K562 (cell line): ENCODE measurements around the gene PLD1. TPM values are rescaled to one million over a fixed set of nuclear protein-coding genes. Genes with fewer than 3 reads are reported as not detected.

Experiments used
- GABPA ChIP-seq: fragments of 200-800 bp; sonication (Bioruptor generic); conservative IDR thresholded peaks from 2 replicates; pipeline ENCODE4 v1.6.1; 2016; ENCODE audit warnings: low read depth, missing genetic modification characterization, missing compliant biosample characterization
- GATAD2B ChIP-seq: fragments of 450-650 bp; IDR thresholded peaks from 2 replicates; pipeline ENCODE4 v1.6.1; 2017; ENCODE audit warnings: mild to moderate bottlenecking, borderline replicate concordance
- JUNB ChIP-seq: fragments of 450-650 bp; formaldehyde crosslinking; conservative IDR thresholded peaks from 2 replicates; pipeline ENCODE4 v1.4.0; 2020; ENCODE audit warnings: mild to moderate bottlenecking
- NCOA6 ChIP-seq: fragments of 450-650 bp; IDR thresholded peaks from 2 replicates; pipeline ENCODE4 v1.6.1; 2017; ENCODE audit warnings: mild to moderate bottlenecking
- SAFB2 ChIP-seq: fragments of 200-400 bp; formaldehyde crosslinking; IDR thresholded peaks from 2 replicates; pipeline ENCODE4 v1.6.1; 2018; ENCODE audit warnings: borderline replicate concordance, low read length, low read depth, moderate library complexity; ENCODE audit not compliant: severe bottlenecking
- ZNF696 ChIP-seq: fragments of 250-450 bp; sonication (Bioruptor Pico); conservative IDR thresholded peaks from 2 replicates; pipeline ENCODE4 v1.4.0; 2020; ENCODE audit warnings: mild to moderate bottlenecking, moderate library complexity
- polyA plus RNA-seq, 8 experiments: library from polyadenylated mRNA; depleted of rRNA in 4 of 8; stranded (reverse) in 5 of 8; unstranded in 3 of 8; fragments of >200 nt; fragmentation: Nextera tagmentation in 2 of 8; fragmentation: Illumina TruSeq in 1 of 8; extraction: Ambion mirVana in 2 of 8; extraction: Trizol in 1 of 8; gene quantifications; 2 replicates each; pipeline versions ENCODE4 v1.2.1 to v1.2.3, GENCODE V29; 2011 to 2014; ENCODE audit warnings: inconsistent platforms in 1 of 8, missing spikeins in 1 of 8
- total RNA-seq, 7 experiments: library from RNA; depleted of rRNA in 6 of 7; stranded (reverse); fragments of >200 nt in 6 of 7; fragmentation: Illumina TruSeq in 2 of 7; extraction: Trizol in 2 of 7; gene quantifications; 2 replicates each; pipeline versions ENCODE4 v1.2.1 to v1.2.3, GENCODE V29; 2011 to 2021; ENCODE audit warnings: low replicate concordance in 1 of 7
- TF ChIP-seq, protein P1 (sequence below): fragments of 150-350 bp; IDR thresholded peaks from 2 replicates; pipeline ENCODE4 v1.6.1; 2014; ENCODE audit warnings: low read depth, mild to moderate bottlenecking, low read length, borderline replicate concordance
- TF ChIP-seq, protein P2 (sequence below): fragments of 450-650 bp; IDR thresholded peaks from 2 replicates; pipeline ENCODE4 v1.6.1; 2016; ENCODE audit warnings: antibody characterized with exemption
- TF ChIP-seq, protein P3 (sequence below): fragments of 450-650 bp; IDR thresholded peaks from 2 replicates; pipeline ENCODE4 v1.6.1; 2016; ENCODE audit warnings: missing biosample characterization, missing genetic modification characterization
- TF ChIP-seq, protein P4 (sequence below): fragments of 250-450 bp; sonication (Bioruptor Pico); IDR thresholded peaks from 2 replicates; pipeline ENCODE4 v1.5.1; 2021; ENCODE audit warnings: mild to moderate bottlenecking
- TF ChIP-seq, protein P5 (sequence below): sonication (generic); formaldehyde crosslinking; IDR thresholded peaks from 2 replicates; pipeline ENCODE4 v1.5.0; 2020; ENCODE audit warnings: missing genetic modification reagents
- TF ChIP-seq, protein P6 (sequence below): fragments of 250-450 bp; sonication (Bioruptor Pico); IDR thresholded peaks from 2 replicates; pipeline ENCODE4 v1.8.0; 2022; ENCODE audit warnings: inconsistent platforms, mild to moderate bottlenecking, moderate library complexity, borderline replicate concordance

The PLD1 gene
- total and polyA plus RNA-seq, 9 of the 15 experiments (the other 6 are each of a cell fraction or from before 2014, with no cell fraction given) = 8.4 to 26.1 (median 18.6) TPM

DNA sequence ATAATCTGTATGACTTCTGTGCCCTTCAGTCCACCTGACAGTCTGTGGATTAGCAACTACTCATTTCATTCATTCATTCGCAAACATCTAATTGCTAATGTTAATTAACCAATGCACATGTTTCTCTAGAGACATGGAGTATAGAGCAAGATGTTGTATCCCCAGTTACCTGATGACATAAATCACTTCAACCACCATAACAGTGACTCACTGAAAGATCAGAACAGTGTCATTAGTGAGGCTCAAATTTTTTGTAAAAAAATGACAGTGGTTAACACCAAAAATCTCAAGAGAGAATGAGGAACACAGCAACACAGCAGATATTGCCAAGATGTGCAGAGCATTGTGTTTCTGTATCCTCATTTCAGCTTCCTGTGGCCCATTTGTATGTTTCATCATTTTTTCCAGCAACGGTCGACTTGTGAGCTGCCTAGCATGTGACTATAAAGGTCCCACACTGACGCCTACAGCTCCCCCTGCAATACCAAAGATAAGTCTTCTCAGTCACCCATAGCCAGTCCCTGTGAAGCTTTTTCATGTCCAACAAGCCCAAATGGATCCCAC, 3.7 kb upstream of the PLD1 start (continued):
- TF ChIP-seq, protein P1, sequence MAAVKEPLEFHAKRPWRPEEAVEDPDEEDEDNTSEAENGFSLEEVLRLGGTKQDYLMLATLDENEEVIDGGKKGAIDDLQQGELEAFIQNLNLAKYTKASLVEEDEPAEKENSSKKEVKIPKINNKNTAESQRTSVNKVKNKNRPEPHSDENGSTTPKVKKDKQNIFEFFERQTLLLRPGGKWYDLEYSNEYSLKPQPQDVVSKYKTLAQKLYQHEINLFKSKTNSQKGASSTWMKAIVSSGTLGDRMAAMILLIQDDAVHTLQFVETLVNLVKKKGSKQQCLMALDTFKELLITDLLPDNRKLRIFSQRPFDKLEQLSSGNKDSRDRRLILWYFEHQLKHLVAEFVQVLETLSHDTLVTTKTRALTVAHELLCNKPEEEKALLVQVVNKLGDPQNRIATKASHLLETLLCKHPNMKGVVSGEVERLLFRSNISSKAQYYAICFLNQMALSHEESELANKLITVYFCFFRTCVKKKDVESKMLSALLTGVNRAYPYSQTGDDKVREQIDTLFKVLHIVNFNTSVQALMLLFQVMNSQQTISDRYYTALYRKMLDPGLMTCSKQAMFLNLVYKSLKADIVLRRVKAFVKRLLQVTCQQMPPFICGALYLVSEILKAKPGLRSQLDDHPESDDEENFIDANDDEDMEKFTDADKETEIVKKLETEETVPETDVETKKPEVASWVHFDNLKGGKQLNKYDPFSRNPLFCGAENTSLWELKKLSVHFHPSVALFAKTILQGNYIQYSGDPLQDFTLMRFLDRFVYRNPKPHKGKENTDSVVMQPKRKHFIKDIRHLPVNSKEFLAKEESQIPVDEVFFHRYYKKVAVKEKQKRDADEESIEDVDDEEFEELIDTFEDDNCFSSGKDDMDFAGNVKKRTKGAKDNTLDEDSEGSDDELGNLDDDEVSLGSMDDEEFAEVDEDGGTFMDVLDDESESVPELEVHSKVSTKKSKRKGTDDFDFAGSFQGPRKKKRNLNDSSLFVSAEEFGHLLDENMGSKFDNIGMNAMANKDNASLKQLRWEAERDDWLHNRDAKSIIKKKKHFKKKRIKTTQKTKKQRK = no peak
- TF ChIP-seq, protein P2, sequence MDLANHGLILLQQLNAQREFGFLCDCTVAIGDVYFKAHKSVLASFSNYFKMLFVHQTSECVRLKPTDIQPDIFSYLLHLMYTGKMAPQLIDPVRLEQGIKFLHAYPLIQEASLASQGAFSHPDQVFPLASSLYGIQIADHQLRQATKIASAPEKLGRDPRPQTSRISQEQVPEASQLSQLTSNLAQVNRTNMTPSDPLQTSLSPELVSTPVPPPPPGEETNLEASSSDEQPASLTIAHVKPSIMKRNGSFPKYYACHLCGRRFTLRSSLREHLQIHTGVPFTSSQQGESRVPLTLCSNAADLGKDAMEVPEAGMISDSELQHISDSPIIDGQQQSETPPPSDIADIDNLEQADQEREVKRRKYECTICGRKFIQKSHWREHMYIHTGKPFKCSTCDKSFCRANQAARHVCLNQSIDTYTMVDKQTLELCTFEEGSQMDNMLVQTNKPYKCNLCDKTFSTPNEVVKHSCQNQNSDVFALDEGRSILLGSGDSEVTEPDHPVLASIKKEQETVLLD = no peak
- TF ChIP-seq ZNF696 (no peak), GATAD2B (no peak), SAFB2 (no peak), JUNB (no peak), NCOA6 (no peak), GABPA (tag) (peak; percentile 58)
- TF ChIP-seq, protein P3, sequence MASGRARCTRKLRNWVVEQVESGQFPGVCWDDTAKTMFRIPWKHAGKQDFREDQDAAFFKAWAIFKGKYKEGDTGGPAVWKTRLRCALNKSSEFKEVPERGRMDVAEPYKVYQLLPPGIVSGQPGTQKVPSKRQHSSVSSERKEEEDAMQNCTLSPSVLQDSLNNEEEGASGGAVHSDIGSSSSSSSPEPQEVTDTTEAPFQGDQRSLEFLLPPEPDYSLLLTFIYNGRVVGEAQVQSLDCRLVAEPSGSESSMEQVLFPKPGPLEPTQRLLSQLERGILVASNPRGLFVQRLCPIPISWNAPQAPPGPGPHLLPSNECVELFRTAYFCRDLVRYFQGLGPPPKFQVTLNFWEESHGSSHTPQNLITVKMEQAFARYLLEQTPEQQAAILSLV (tag) = no peak
- TF ChIP-seq, protein P4, sequence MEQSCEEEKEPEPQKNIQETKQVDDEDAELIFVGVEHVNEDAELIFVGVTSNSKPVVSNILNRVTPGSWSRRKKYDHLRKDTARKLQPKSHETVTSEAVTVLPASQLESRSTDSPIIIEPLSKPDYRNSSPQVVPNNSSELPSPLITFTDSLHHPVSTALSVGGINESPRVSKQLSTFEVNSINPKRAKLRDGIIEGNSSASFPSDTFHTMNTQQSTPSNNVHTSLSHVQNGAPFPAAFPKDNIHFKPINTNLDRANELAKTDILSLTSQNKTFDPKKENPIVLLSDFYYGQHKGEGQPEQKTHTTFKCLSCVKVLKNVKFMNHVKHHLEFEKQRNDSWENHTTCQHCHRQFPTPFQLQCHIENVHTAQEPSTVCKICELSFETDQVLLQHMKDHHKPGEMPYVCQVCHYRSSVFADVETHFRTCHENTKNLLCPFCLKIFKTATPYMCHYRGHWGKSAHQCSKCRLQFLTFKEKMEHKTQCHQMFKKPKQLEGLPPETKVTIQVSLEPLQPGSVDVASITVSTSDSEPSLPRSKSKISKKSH (CRISPR knock-in tag) = no peak
- TF ChIP-seq, protein P5, sequence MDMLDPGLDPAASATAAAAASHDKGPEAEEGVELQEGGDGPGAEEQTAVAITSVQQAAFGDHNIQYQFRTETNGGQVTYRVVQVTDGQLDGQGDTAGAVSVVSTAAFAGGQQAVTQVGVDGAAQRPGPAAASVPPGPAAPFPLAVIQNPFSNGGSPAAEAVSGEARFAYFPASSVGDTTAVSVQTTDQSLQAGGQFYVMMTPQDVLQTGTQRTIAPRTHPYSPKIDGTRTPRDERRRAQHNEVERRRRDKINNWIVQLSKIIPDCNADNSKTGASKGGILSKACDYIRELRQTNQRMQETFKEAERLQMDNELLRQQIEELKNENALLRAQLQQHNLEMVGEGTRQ = no peak
- TF ChIP-seq, protein P6, sequence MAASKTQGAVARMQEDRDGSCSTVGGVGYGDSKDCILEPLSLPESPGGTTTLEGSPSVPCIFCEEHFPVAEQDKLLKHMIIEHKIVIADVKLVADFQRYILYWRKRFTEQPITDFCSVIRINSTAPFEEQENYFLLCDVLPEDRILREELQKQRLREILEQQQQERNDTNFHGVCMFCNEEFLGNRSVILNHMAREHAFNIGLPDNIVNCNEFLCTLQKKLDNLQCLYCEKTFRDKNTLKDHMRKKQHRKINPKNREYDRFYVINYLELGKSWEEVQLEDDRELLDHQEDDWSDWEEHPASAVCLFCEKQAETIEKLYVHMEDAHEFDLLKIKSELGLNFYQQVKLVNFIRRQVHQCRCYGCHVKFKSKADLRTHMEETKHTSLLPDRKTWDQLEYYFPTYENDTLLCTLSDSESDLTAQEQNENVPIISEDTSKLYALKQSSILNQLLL (CRISPR knock-in tag) = no peak
